ENCODE measurements around the gene ERC1. TPM values are rescaled to one million over a fixed set of nuclear protein-coding genes. Genes with fewer than 3 reads are reported as not detected.
A peak's percentile ranks its signal among the peaks of the same experiment; 100 is the strongest.

Gene ERC1
- total and polyA plus RNA-seq, 7 donors = 4.0 to 35.6 (median 29.4) TPM

GRCh38 chr12:1282670-1283315, 291.8 kb downstream of the ERC1 start:
- WGBS, 3 donors = 45 to 63% (median 54%) methylated on average over 5 of the region's 5 CpGs
- H3K27ac ChIP-seq = no peak overlapping the region
- no peaks in the 10 kb centered on the region for H3K36me3 ChIP-seq (ENCODE audit: insufficient read depth in 1 of 2, low read depth in 1 of 2)
- no peak overlapping the region for H3K4me3 ChIP-seq
- DNase-seq = no peak
- ATAC-seq = peak in 1 of 4 donors; percentile 62
- no peaks in the 10 kb centered on the region for H3K9me3 ChIP-seq
- no peaks in the 10 kb centered on the region for H3K27me3 ChIP-seq (ENCODE audit: insufficient read depth in 3 of 3, low read length in 2 of 3)
- H3K4me1 ChIP-seq = peaks cover 17% of the 10 kb centered on the region
- intact Hi-C loops (cut with DNase I) = loop anchor here in 1 of 2 donors (5.0 kb wide), 1 partner anchor 305 kb away; no protein-coding TSS in a partner anchor
- no peak for TF ChIP-seq CTCF (IDR thresholded peaks at IDR 0.05)

- DNase-seq (no peak), ATAC-seq (peak in 1 of 4 donors; percentile 26)
- no peaks in the 10 kb centered on the region for H3K9me3 ChIP-seq
- TF ChIP-seq CTCF (IDR thresholded peaks at IDR 0.05) = no peak
- no peak overlapping the region for H3K27ac ChIP-seq
- no peaks in the 10 kb centered on the region for H3K36me3 ChIP-seq (ENCODE audit: insufficient read depth in 1 of 2, low read depth in 1 of 2)
- peaks cover 17% of the 10 kb centered on the region for H3K4me1 ChIP-seq
- no peaks in the 10 kb centered on the region for H3K27me3 ChIP-seq (ENCODE audit: insufficient read depth in 3 of 3, low read length in 2 of 3)
- H3K4me3 ChIP-seq = no peak overlapping the region
- 44 to 59% (median 48%) methylated on average over 2 of the region's 2 CpGs for WGBS, 3 donors
- intact Hi-C loops (cut with DNase I) = loop anchor here in 1 of 2 donors (5.0 kb wide), 1 partner anchor 304 kb away; no protein-coding TSS in a partner anchor
Observed at GRCh38 chr12:1283316-1283715, 292.3 kb downstream of the ERC1 start.

GRCh38 chr12:1284611-1285010, 293.6 kb downstream of the ERC1 start:
- WGBS, 3 donors = 93 to 99% (median 96%) methylated on average over 4 of the region's 4 CpGs
- DNase-seq (no peak), ATAC-seq (no peak)
- intact Hi-C loops (cut with DNase I) = loop anchor here in 1 of 2 donors (5.0 kb wide), 1 partner anchor 303 kb away; no protein-coding TSS in a partner anchor
- TF ChIP-seq CTCF (IDR thresholded peaks at IDR 0.05) = no peak
- Histone ChIP-seq H3K4me3 (no peak overlapping the region), H3K27me3 (ENCODE audit: insufficient read depth in 3 of 3, low read length in 2 of 3) (no peaks in the 10 kb centered on the region), H3K27ac (no peak overlapping the region), H3K36me3 (ENCODE audit: insufficient read depth in 1 of 2, low read depth in 1 of 2) (peaks cover 0 to 3% of the 10 kb centered on the region in 2 donors), H3K4me1 (peaks cover 17% of the 10 kb centered on the region), H3K9me3 (no peaks in the 10 kb centered on the region)

GRCh38 chr12:1287446-1287975, 296.5 kb downstream of the ERC1 start:
- no peaks in the 10 kb centered on the region for H3K27me3 ChIP-seq (ENCODE audit: insufficient read depth in 3 of 3, low read length in 2 of 3)
- no peak for TF ChIP-seq CTCF (IDR thresholded peaks at IDR 0.05)
- WGBS, 3 donors = 93 to 100% (median 96%) methylated on average over 3 of the region's 3 CpGs
- peaks cover 10% of the 10 kb centered on the region for H3K4me1 ChIP-seq
- no peak for DNase-seq
- peaks cover 0 to 20% of the 10 kb centered on the region in 2 donors for H3K36me3 ChIP-seq (ENCODE audit: insufficient read depth in 1 of 2, low read depth in 1 of 2)
- H3K27ac ChIP-seq = no peak overlapping the region
- no peak for ATAC-seq
- H3K9me3 ChIP-seq = no peaks in the 10 kb centered on the region
- H3K4me3 ChIP-seq = no peak overlapping the region
- intact Hi-C loops (cut with DNase I) = no loop called here
